OCI-LY1 (cell line): Measurements from ENCODE around the gene POLR2A.

Experiments used
- H2AFZ ChIP-seq: fragments of 200-600 bp; sonication (generic), shearing (Covaris generic); 2 replicates; pipeline ENCODE4 v1.6.0; 2014; ENCODE audit warnings: antibody characterized with exemption, mild to moderate bottlenecking, low read length
- H3F3A ChIP-seq: fragments of 200-600 bp; sonication (generic), shearing (Covaris generic); 2 replicates; pipeline ENCODE4 v1.6.0; 2014; ENCODE audit warnings: mild to moderate bottlenecking, antibody characterized with exemption, low read length, moderate library complexity; ENCODE audit not compliant: insufficient read depth
- H3K27ac ChIP-seq: fragments of 200-600 bp; sonication (generic); 2 replicates; pipeline ENCODE4 v1.5.1; 2014; ENCODE audit warnings: low read length, mixed run types, mild to moderate bottlenecking, low read depth; ENCODE audit not compliant: poor library complexity, severe bottlenecking
- H3K27me3 ChIP-seq: fragments of 200-600 bp; sonication (generic); 2 replicates; pipeline ENCODE4 v1.6.0; 2014; ENCODE audit warnings: antibody characterized with exemption, mild to moderate bottlenecking, low read length, moderate library complexity; ENCODE audit not compliant: insufficient read depth
- H3K36me3 ChIP-seq: fragments of 200-600 bp; sonication (generic); 2 replicates; pipeline ENCODE4 v1.6.1; 2014; ENCODE audit warnings: mild to moderate bottlenecking, antibody characterized with exemption, low read length, moderate library complexity, mixed read lengths; ENCODE audit not compliant: insufficient read depth
- H3K4me1 ChIP-seq: fragments of 200-600 bp; sonication (generic); 2 replicates; pipeline ENCODE4 v1.5.1; 2014; ENCODE audit warnings: mild to moderate bottlenecking, low read length, moderate library complexity; ENCODE audit not compliant: insufficient read depth, severe bottlenecking
- H3K4me2 ChIP-seq: fragments of 200-600 bp; sonication (generic), shearing (Covaris generic); 2 replicates; pipeline ENCODE4 v1.6.1; 2014; ENCODE audit warnings: low read length
- H3K4me3 ChIP-seq: fragments of 200-600 bp; sonication (generic); 2 replicates; pipeline ENCODE4 v1.5.1; 2014; ENCODE audit warnings: low read length, low read depth, mild to moderate bottlenecking, mixed read lengths; ENCODE audit not compliant: poor library complexity, severe bottlenecking
- H3K79me2 ChIP-seq: fragments of 200-600 bp; shearing (Covaris generic); 2 replicates; pipeline ENCODE4 v1.6.1; 2016; ENCODE audit warnings: mixed run types, low read length, mixed read lengths; ENCODE audit not compliant: insufficient read depth
- H3K9ac ChIP-seq: fragments of 200-600 bp; sonication (generic), shearing (Covaris generic); 2 replicates; pipeline ENCODE4 v1.6.1; 2014; ENCODE audit warnings: mild to moderate bottlenecking, low read length, mixed read lengths
- H3K9me2 ChIP-seq: fragments of 200-600 bp; sonication (generic), shearing (Covaris generic); 2 replicates; pipeline ENCODE4 v1.6.1; 2014; ENCODE audit warnings: low read depth, mild to moderate bottlenecking, low read length, mixed read lengths
- H3K9me3 ChIP-seq: fragments of 200-600 bp; shearing (Covaris generic); 2 replicates; pipeline ENCODE4 v1.6.1; 2014; ENCODE audit warnings: low read length, mixed read lengths
- H4K20me1 ChIP-seq: fragments of 200-600 bp; sonication (generic), shearing (Covaris generic); 2 replicates; pipeline ENCODE4 v1.6.0; 2016; ENCODE audit warnings: mild to moderate bottlenecking, low read length; ENCODE audit not compliant: insufficient read depth
- EZH2 ChIP-seq: fragments of 200-600 bp; sonication (generic), shearing (Covaris generic); IDR thresholded peaks from 2 replicates; pipeline ENCODE4 v1.8.0; 2017; ENCODE audit warnings: borderline replicate concordance, mixed run types, mild to moderate bottlenecking, antibody characterized with exemption, low read length, moderate library complexity, mixed read lengths
- TF ChIP-seq, protein P1 (sequence below): fragments of 200-600 bp; sonication (generic), shearing (Covaris generic); IDR thresholded peaks from 2 replicates; pipeline ENCODE4 v1.5.1; 2017; ENCODE audit warnings: mild to moderate bottlenecking, antibody characterized with exemption, low read length, moderate library complexity, mixed read lengths

Gene POLR2A

DNA sequence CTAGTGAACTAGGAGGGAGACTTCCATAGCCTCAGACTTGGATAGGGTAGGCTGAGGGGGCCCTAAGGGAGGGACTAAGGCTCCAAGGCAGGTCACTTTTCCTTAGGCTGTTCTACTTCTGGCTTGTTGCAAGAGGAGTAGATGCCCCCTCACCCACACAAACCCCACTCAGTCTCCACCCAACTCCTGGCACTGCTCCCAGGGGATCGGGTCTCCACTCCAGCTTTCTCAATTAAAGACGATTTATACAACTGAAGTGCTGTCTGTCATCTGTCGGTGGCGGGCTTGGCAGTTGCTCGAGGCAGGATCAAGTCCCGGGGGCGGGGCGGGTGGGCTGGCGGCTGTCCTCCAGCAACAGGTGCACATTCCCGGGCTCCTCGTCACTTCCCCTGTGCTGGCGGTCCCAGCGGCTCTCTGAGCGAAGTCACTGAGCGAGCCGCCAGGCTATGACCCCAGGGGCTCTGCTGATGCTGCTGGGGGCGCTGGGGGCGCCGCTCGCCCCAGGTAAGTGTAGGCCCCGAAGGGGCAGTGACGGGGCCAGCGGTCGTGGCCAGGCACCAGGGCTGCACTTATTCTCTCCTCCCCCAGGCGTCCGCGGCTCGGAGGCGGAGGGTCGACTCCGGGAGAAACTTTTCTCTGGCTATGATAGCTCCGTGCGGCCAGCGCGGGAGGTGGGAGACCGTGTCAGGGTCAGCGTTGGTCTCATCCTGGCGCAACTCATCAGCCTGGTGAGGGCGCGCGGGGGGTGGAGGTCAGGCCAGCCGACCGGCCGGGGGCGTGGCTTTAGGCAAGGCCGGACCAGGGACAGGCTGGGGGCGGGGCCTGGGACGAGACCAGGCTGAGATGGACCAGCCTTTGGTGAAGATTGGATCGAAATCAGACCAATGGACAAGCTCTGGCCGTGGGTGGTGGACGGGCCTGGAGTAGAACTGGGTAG is 39.2 kb upstream of the POLR2A start, which contains the start of gene CHRNB1:
Gene CHRNB1, plus strand, starts transcription at position 380 of the 937 bp plus-strand sequence. Its CDS starts 67 bp downstream, at position 447.
- H3K4me1 ChIP-seq, result peaks cover 22% of the 10 kb centered on the region
- no peak within 1 kb of the TSS; the same call in 1 of the 2 replicates for H3K9ac ChIP-seq
- H3K9me2 ChIP-seq, result no peaks in the 10 kb centered on the region
- H3K36me3 ChIP-seq, result no peaks in the 10 kb centered on the region
- no peaks in the 10 kb centered on the region for H3K79me2 ChIP-seq
- H3K27me3 ChIP-seq, result peaks cover 16% of the 10 kb centered on the region; the same call in 1 of the 2 replicates
- H3K4me2 ChIP-seq, result peak within 1 kb of the TSS; percentile 69
- no peaks in the 10 kb centered on the region for H3K9me3 ChIP-seq
- no peaks in the 10 kb centered on the region for H3F3A ChIP-seq
- TF ChIP-seq, protein P1, sequence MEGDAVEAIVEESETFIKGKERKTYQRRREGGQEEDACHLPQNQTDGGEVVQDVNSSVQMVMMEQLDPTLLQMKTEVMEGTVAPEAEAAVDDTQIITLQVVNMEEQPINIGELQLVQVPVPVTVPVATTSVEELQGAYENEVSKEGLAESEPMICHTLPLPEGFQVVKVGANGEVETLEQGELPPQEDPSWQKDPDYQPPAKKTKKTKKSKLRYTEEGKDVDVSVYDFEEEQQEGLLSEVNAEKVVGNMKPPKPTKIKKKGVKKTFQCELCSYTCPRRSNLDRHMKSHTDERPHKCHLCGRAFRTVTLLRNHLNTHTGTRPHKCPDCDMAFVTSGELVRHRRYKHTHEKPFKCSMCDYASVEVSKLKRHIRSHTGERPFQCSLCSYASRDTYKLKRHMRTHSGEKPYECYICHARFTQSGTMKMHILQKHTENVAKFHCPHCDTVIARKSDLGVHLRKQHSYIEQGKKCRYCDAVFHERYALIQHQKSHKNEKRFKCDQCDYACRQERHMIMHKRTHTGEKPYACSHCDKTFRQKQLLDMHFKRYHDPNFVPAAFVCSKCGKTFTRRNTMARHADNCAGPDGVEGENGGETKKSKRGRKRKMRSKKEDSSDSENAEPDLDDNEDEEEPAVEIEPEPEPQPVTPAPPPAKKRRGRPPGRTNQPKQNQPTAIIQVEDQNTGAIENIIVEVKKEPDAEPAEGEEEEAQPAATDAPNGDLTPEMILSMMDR, result no peak
- TF ChIP-seq EZH2, result no peak
- no peak within 1 kb of the TSS for H2AFZ ChIP-seq
- H4K20me1 ChIP-seq, result no peaks in the 10 kb centered on the region
- peak within 1 kb of the TSS; percentile 50 for H3K4me3 ChIP-seq
- no peak within 1 kb of the TSS for H3K27ac ChIP-seq

- Histone ChIP-seq H2AFZ (no peak overlapping the region), H3K36me3 (no peaks in the 10 kb centered on the region), H3K79me2 (no peaks in the 10 kb centered on the region), H3K9me3 (no peaks in the 10 kb centered on the region), H4K20me1 (no peaks in the 10 kb centered on the region), H3K4me3 (peak overlapping the region; percentile 50), H3K9ac (no peak overlapping the region; the same call in 1 of the 2 replicates), H3K4me2 (peak overlapping the region; percentile 69), H3K4me1 (peaks cover 15% of the 10 kb centered on the region), H3K27ac (no peak overlapping the region), H3K27me3 (peaks cover 10% of the 10 kb centered on the region; the same call in 1 of the 2 replicates), H3F3A (no peaks in the 10 kb centered on the region), H3K9me2 (no peaks in the 10 kb centered on the region)
- TF ChIP-seq, protein P1, result no peak
- TF ChIP-seq EZH2, result no peak
These were observed 38.6 kb upstream of the POLR2A start for GRCh38 chr17:7445619-7445968.

GRCh38 chr17:7448461-7448860 is 35.7 kb upstream of the POLR2A start:
- Histone ChIP-seq H3K79me2 (no peaks in the 10 kb centered on the region), H3K27me3 (peaks cover 8% of the 10 kb centered on the region; the same call in 1 of the 2 replicates), H3K9ac (no peak overlapping the region), H3K4me2 (no peak overlapping the region), H3F3A (no peaks in the 10 kb centered on the region), H3K9me3 (no peaks in the 10 kb centered on the region), H2AFZ (no peak overlapping the region), H3K4me1 (peaks cover 12% of the 10 kb centered on the region), H3K4me3 (no peak overlapping the region), H3K9me2 (no peaks in the 10 kb centered on the region), H3K36me3 (no peaks in the 10 kb centered on the region), H4K20me1 (no peaks in the 10 kb centered on the region), H3K27ac (no peak overlapping the region)
- TF ChIP-seq, protein P1, result no peak
- no peak for TF ChIP-seq EZH2
